ENCODE data around the gene GTSF1L. TPM values are rescaled to one million over a fixed set of nuclear protein-coding genes. Genes with fewer than 3 reads are reported as not detected.

GTSF1L gene
- total and polyA plus RNA-seq, 2 of the 4 experiments (the other 2 are of a cell fraction) = not detected

GRCh38 chr20:43731469-43731868 lies 4.7 kb upstream of the GTSF1L start:
- no peak overlapping the region for H2BK20ac ChIP-seq (ENCODE audit: low read depth, low read length)
- dilution Hi-C loops (cut with HindIII; ENCODE audit: low sequenced_read_pairs, unreplicated experiment) (no loop called here), in situ Hi-C loops (cut with MboI; ENCODE audit: low sequenced_read_pairs) (no loop called here), intact Hi-C loops (cut with micrococcal nuclease) (no loop called here)
- H3K27ac ChIP-seq (ENCODE audit: insufficient read depth, low read length) = no peak overlapping the region
- peak; percentile 84 for DNase-seq
- peaks cover 6% of the 10 kb centered on the region for H3K9me1 ChIP-seq (ENCODE audit: insufficient read depth, low read length)
- H3K23ac ChIP-seq (ENCODE audit: low read depth, low read length) = no peak overlapping the region
- peak overlapping the region; percentile 50 for H2AK9ac ChIP-seq (replicated peaks; ENCODE audit: low read depth, low read length, poor library complexity)
- H4K20me1 ChIP-seq (ENCODE audit: insufficient read depth, low read length) = peaks cover 3% of the 10 kb centered on the region; the same call in 1 of the 2 replicates
- no peak overlapping the region for H2BK120ac ChIP-seq (ENCODE audit: low read depth, low read length)
- no peak overlapping the region for H3K9ac ChIP-seq (ENCODE audit: low read depth, low read length)
- H3K4me2 ChIP-seq (ENCODE audit: low read depth, low read length) = no peak overlapping the region
- no peaks in the 10 kb centered on the region for H3K9me3 ChIP-seq (ENCODE audit: control insufficient read depth, insufficient read depth, low read length)
- peak overlapping the region; percentile 69; the same call in 1 of the 2 replicates for H2AK5ac ChIP-seq (ENCODE audit: low read depth, low read length)
- ChIA-PET POLR2A (ENCODE audit: unreplicated experiment) (no interaction called here), CTCF (interaction anchor here (0.7 to 1.1 kb wide), 2 partner anchors 18 to 19 kb away, joined by 3 to 4 read pairs; no protein-coding TSS in a partner anchor)
- H3K4me3 ChIP-seq (ENCODE audit: insufficient read depth, low read depth, low read length) = no peak overlapping the region
- H4K5ac ChIP-seq (ENCODE audit: low read depth, low read length) = no peak overlapping the region
- peaks cover 9% of the 10 kb centered on the region for H3K27me3 ChIP-seq (ENCODE audit: control insufficient read depth, insufficient read depth, low read length)
- no peak overlapping the region for H3K18ac ChIP-seq (ENCODE audit: low read depth, low read length)
- peak; percentile 65 for ATAC-seq (ENCODE audit: low read depth)
- no peak overlapping the region for H2BK15ac ChIP-seq (ENCODE audit: low read depth, low read length)
- H3K79me1 ChIP-seq (ENCODE audit: low read depth in 1 of 2, low read length in 2 of 2) = no peaks in the 10 kb centered on the region
- no peak overlapping the region for H2BK5ac ChIP-seq (ENCODE audit: low read depth, low read length, poor library complexity, severe bottlenecking)
- H3K36me3 ChIP-seq (ENCODE audit: control insufficient read depth, insufficient read depth, low read length) = no peaks in the 10 kb centered on the region
- H3K14ac ChIP-seq (replicated peaks; ENCODE audit: low read depth, low read length) = no peak overlapping the region; the same call in 1 of the 2 replicates
- peaks cover 9% of the 10 kb centered on the region; the same call in 1 of the 2 replicates for H3K4me1 ChIP-seq (ENCODE audit: control insufficient read depth, insufficient read depth, low read length)
- H4K91ac ChIP-seq (ENCODE audit: insufficient read depth, low read depth, low read length) = no peak overlapping the region
- no peak overlapping the region for H3K56ac ChIP-seq (ENCODE audit: extremely low read depth, insufficient read depth, low read length)
- no peak overlapping the region for H4K8ac ChIP-seq (ENCODE audit: low read depth in 2 of 2, low read length in 2 of 2)
- no peak overlapping the region for H3K4ac ChIP-seq (ENCODE audit: low read depth, low read length)
- BruUV-seq (replicated peaks) = no TSS peak
- TF ChIP-seq MXI1 (IDR thresholded peaks at IDR 0.05; ENCODE audit: borderline replicate concordance, low read depth, low read length) = no peak
- no peak for TF ChIP-seq ELK1 (IDR thresholded peaks at IDR 0.05; ENCODE audit: borderline replicate concordance, low read depth, low read length)
- no peak for TF ChIP-seq SMC3 (IDR thresholded peaks at IDR 0.05; ENCODE audit: low read depth, low read length)
- TF ChIP-seq RAD21 (IDR thresholded peaks at IDR 0.05; ENCODE audit: low read length) = no peak
- no peak for TF ChIP-seq BHLHE40 (IDR thresholded peaks at IDR 0.05; ENCODE audit: low read depth, low read length)
- TF ChIP-seq POLR2A (IDR thresholded peaks at IDR 0.05; ENCODE audit: low read depth, low read length) = no peak
- no peak for TF ChIP-seq CHD1 (IDR thresholded peaks at IDR 0.05; ENCODE audit: low read depth, low read length)
- no peak for TF ChIP-seq CEBPB (IDR thresholded peaks at IDR 0.05; ENCODE audit: low read depth, low read length)
- no peak for TF ChIP-seq CTCF (conservative IDR thresholded peaks at IDR 0.05; ENCODE audit: low read depth, low read length)
- TF ChIP-seq FOS (IDR thresholded peaks at IDR 0.05; ENCODE audit: low read depth, low read length) = peak; percentile 73
- no peak for TF ChIP-seq MAZ (IDR thresholded peaks at IDR 0.05; ENCODE audit: borderline replicate concordance, low read depth, low read length)
- no peak for TF ChIP-seq RFX5 (IDR thresholded peaks at IDR 0.05; ENCODE audit: low read depth, low read length)
- TF ChIP-seq RCOR1 (IDR thresholded peaks at IDR 0.05; ENCODE audit: insufficient replicate concordance, low read length) = no peak
- TF ChIP-seq NFE2L2 (IDR thresholded peaks at IDR 0.05; ENCODE audit: low read depth, low read length) = peak; percentile 28; the same call in 1 of the 2 replicates
- TF ChIP-seq USF2 (IDR thresholded peaks at IDR 0.05; ENCODE audit: low read depth, low read length) = no peak
- peak; percentile 100 for TF ChIP-seq MAFK (IDR thresholded peaks at IDR 0.05; ENCODE audit: low read depth, low read length)
- no CpG with 5 or more reads among the region's 7 CpGs for WGBS, 2 experiments (ENCODE audit: extremely low coverage in 2 of 2, insufficient read length in 1 of 2)
- peak overlapping the region; percentile 43 for H2AFZ ChIP-seq (replicated peaks; ENCODE audit: low read length, poor library complexity)

Data from IMR-90 (cell line).